HS-5 (cell line): ENCODE measurements around the gene TPSG1.
"Not testable (repeated sequence)": the region's sequence is repeated elsewhere in the genome, so short reads cannot be mapped to it uniquely, and the experiment has no call there.

Experiments
- DNase-seq: peaks from one replicate; pipeline ENCODE4 v3.0.0-alpha.2; 2012; ENCODE audit warnings: low read depth

TPSG1 gene

DNA sequence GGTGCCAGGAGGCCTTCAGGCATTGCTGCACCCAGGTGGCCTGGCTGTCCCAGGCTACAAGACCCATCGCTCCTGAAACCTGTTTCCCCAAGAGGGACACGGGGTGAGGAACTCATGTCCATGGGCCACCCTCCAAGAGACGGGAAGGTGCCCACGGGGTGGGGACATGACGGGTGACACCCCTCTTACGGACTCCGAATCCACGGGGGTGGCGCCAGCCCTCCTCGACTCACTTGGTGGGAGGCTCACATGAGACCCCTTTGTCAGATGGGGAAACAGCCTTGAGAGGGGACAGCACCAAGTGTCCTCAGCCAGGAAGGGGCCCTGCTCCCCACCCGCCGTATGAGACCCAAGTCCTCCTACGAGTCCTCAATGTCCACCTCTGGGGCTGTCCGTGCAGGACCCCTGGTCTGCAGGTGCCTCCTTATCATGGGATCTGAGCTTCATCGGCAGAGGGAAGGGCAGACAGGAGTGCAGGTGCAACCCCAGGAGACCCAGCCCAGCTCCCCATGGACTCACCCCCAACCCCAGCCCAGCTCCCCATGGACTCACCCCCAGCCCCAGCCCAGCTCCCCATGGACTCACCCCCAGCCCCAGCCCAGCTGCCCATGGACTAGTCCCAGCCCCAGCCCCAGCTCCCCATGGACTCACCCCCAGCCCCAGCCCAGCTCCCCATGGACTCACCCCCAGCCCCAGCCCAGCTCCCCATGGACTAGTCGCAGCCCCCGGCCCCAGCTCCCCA, 5.6 kb upstream of the TPSG1 start:
- DNase-seq = not testable (repeated sequence)

- DNase-seq = not testable (repeated sequence)
These were observed 5.0 kb upstream of the TPSG1 start, which contains the start of gene TPSB2 for GRCh38 chr16:1230084-1230470. TPSB2 (minus strand) TSS chr16:1230184; CDS start chr16:1229951, 233 bp downstream.

- not testable (repeated sequence) for DNase-seq
These were observed 4.4 kb upstream of the TPSG1 start for GRCh38 chr16:1229476-1229875.

- DNase-seq = not testable (repeated sequence)
These were observed 3.2 kb upstream of the TPSG1 start for GRCh38 chr16:1228227-1228626.

DNA sequence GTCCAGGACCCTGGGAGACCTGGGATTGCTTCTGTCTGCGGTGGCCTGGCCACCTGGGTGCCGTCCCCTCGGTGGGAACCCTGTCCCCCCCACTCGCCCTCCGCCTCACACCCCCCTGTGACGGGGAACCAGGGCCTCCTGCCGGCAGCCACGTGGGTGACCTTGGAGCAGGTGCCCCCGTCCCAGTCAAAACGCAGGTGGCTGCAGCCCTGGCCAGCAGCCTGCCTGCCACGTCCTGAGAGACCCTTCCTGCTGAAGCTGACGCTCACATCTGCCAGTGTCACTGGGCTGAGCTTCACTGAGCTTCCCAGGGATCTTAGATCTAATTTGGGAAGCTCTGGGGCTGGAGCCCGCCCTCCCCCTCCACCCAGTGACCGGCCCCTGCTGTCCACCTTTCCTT, 1.6 kb upstream of the TPSG1 start:
- DNase-seq = not testable (repeated sequence)

GRCh38 chr16:1225728-1226311, 752 bp upstream of the TPSG1 start:
- not testable (repeated sequence) for DNase-seq

- DNase-seq = no peak
These were observed 510 bp downstream of the TPSG1 start for GRCh38 chr16:1224558-1224957.

DNA sequence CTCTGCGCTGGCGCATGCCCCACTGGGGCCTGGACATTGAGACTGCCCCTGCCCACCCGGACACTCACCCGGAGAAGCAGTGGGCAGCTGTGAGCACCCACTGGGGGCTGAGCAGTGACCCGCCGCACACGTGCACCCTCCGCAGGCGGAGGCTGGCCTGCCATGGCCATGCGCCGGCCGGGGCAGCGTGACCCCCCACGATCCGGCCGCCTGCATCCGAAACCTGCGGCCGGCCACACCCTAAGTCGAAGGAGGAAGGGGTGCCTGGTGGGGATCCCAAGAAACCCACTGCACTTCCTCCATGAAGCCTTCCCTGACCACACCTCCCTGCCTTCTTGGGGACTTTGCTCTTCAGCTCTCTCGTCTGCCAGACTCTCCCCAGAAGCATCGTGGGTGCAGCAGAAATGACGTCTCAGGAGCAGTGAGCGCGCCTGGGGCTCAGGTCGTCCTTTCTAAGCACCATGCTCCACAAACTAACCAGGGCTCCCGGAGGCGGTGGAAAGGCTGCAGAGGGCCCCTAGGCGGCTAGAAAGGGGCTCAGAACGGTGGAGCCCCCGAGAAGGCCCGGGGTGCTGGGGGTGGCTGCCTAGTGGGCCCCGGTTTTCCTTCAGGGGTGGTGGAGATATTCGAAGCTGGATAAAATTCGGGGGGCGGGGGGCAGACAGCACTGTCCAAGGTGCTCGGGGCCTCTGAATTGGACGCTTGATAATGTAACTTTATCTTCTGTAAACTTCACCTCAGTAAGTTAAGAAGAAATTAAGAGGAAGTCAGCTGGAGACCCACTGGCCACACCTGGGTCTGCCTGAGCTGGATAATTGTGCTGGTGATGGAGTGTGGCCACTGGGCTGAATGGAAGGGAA, 1.5 kb downstream of the TPSG1 start:
- DNase-seq = no peak

- no peak for DNase-seq
These were observed 2.3 kb downstream of the TPSG1 start for GRCh38 chr16:1222553-1223354.

DNA sequence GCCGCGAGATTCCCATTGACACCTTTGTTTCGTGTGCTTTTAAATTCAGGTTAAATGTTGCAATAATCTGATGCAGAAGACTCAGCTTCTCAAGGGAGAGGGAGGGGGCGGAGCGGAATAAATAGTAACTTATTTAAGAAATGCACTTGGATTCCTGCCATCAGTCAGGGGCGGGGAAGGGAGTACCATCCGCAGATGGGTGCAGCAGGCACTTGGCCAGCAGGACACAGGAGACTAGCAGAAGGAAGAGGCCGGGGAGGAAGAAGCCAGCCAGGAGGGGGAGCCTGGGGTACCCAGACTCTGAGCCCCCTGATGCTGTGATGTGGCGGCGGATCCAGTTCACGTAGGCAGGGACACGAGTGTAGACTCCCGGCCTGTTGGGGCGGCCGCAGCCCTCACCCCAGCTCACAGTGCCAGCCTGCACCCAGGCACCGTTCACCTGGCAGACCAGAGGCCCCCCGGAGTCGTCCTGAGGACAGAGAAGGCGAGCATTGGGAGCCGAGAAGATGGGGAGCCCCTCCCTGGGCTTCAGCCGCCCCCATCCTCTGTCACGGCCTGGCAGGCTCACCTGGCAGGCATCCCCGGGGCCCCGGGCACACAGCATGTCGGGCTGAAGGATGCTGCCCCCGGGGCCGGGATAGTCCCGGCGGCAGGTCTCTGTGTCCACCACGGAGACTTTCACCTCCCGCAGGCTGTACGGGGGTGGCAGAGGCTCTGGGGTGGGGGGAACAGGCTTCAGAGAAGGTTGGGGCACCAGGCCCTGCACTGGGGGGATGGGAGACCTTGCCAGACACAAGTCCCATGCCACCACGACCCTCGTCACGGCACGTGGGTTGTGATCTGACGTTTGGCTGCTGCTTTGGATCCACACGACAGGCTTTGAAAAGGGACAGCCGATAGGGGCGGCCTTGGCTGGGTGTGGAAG, 3.2 kb downstream of the TPSG1 start:
- no peak for DNase-seq

GRCh38 chr16:1220841-1221627, 4.0 kb downstream of the TPSG1 start:
- DNase-seq = no peak

GRCh38 chr16:1220098-1220728, 4.9 kb downstream of the TPSG1 start:
- DNase-seq = no peak

GRCh38 chr16:1218930-1219611, 6.0 kb downstream of the TPSG1 start:
- no peak for DNase-seq

GRCh38 chr16:1218061-1218929, 6.8 kb downstream of the TPSG1 start:
- DNase-seq = no peak

DNA sequence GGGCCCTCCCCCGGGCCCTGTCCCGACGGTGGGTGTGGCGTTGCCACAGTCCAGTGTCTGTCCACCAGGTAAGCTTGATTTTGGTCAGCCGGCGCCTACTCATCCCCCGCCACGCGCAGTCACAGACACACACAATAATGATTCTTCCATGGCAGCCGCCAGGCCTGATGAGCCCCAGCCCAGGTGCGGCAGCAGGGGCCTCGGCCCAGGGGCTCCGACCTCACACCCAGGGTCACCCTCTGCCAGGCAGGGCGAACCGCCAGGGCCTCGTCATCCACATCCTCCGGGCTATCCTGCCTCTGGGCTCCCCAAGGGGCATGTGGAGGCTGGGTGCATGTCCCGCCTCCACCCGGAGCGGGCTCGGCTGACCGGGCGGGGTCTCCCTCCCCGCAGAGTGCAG, 7.5 kb downstream of the TPSG1 start:
- no peak for DNase-seq

GRCh38 chr16:1216681-1217400, 8.2 kb downstream of the TPSG1 start:
- no peak for DNase-seq

DNA sequence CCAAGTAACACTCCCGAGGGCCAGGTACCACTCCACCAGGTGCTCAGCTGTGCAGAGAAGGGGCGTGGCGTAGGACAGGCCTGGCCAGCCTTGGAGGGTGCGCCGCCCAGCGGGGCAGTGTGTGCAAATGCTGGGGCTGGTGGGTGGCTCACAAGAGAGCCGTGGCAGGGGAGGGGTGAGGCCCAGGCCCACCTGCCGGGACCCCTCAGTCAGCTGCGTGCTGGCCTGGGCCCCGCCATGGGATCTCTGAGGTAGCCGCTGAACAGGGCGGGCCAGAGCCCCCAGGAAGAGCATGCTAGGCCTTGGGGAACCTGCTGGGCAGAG, 8.8 kb downstream of the TPSG1 start:
- no peak for DNase-seq
